A673 (cell line): ENCODE results near the gene PTP4A2. TPM values are rescaled to one million over a fixed set of nuclear protein-coding genes. Genes with fewer than 3 reads are reported as not detected.
A peak's percentile ranks its signal among the peaks of the same experiment; 100 is the strongest.

Experiments used
- BruUV-seq: library from RNA; stranded (reverse); fragments of 400-500 nt; replicated peaks from 2 replicates; lab custom pipeline; 2021; lab: Mats Ljungman, UMichigan
- CTCF ChIA-PET: fragments of 300-600 bp; sonication (Branson Sonifier 250); formaldehyde crosslinking; loops from one replicate; lab custom pipeline; 2022; ENCODE audit warnings: antibody characterized with exemption; lab: Charles Lee
- POLR2A ChIA-PET: fragments of 300-600 bp; sonication (Branson Sonifier 250); formaldehyde crosslinking; loops from one replicate; lab custom pipeline; 2022; ENCODE audit warnings: antibody characterized with exemption; ENCODE audit not compliant: low non-redundant PET; lab: Charles Lee
- DNase-seq: peaks from one replicate; pipeline ENCODE4 v3.0.0-alpha.2; 2015; ENCODE audit warnings: low spot score
- H3K27ac ChIP-seq: fragments of 200-600 bp; sonication (generic); 2 replicates; pipeline ENCODE4 v1.5.1; 2016; ENCODE audit warnings: mixed run types, low read depth, mild to moderate bottlenecking, mixed read lengths, antibody characterized with exemption, low read length; ENCODE audit not compliant: poor library complexity, severe bottlenecking
- H3K27me3 ChIP-seq: fragments of 200-600 bp; sonication (generic); replicated peaks from 2 replicates; pipeline ENCODE4 v1.6.1; 2017; ENCODE audit warnings: mixed run types, low read depth, mild to moderate bottlenecking, mixed read lengths, antibody characterized with exemption, low read length; ENCODE audit not compliant: insufficient read depth, poor library complexity
- H3K36me3 ChIP-seq: fragments of 200-600 bp; sonication (generic); 2 replicates; pipeline ENCODE4 v1.6.1; 2016; ENCODE audit warnings: mixed run types, mild to moderate bottlenecking, mixed read lengths, antibody characterized with exemption, low read length; ENCODE audit not compliant: insufficient read depth, poor library complexity, severe bottlenecking
- H3K4me1 ChIP-seq: fragments of 200-600 bp; sonication (generic); 2 replicates; pipeline ENCODE4 v1.6.1; 2017; ENCODE audit warnings: mixed run types, mild to moderate bottlenecking, mixed read lengths, antibody characterized with exemption, low read length; ENCODE audit not compliant: insufficient read depth, poor library complexity, severe bottlenecking
- H3K4me3 ChIP-seq: fragments of 200-600 bp; sonication (generic); 2 replicates; pipeline ENCODE4 v1.5.1; 2016; ENCODE audit warnings: low read depth, mixed run types, mild to moderate bottlenecking, mixed read lengths, low read length; ENCODE audit not compliant: poor library complexity, severe bottlenecking
- H3K9me3 ChIP-seq: fragments of 200-600 bp; sonication (generic); 2 replicates; pipeline ENCODE4 v1.6.1; 2016; ENCODE audit warnings: mixed run types, low read depth, mild to moderate bottlenecking, mixed read lengths, antibody characterized with exemption, low read length; ENCODE audit not compliant: poor library complexity, severe bottlenecking
- EZH2 ChIP-seq: fragments of 200-600 bp; sonication (generic); IDR thresholded peaks from 2 replicates; pipeline ENCODE4 v1.6.1; 2017; ENCODE audit warnings: borderline replicate concordance, low read depth, mild to moderate bottlenecking, mixed read lengths, antibody characterized with exemption, low read length; ENCODE audit not compliant: poor library complexity, severe bottlenecking
- intact Hi-C: fragments of 100-400 bp; cut with micrococcal nuclease; formaldehyde crosslinking; loops from one replicate; pipeline ENCODE4 v1.10.0; 2022; ENCODE audit not compliant: unreplicated experiment
- total RNA-seq: library from RNA; stranded (reverse); gene quantifications from 2 replicates; pipeline ENCODE4 v1.2.3, GENCODE V29; 2021
- TF ChIP-seq, protein P1 (sequence below): fragments of 300-800, 200-600 bp; sonication (generic); conservative IDR thresholded peaks from 2 replicates; pipeline ENCODE4 v1.5.1; 2017; ENCODE audit warnings: low read depth, mild to moderate bottlenecking, antibody characterized with exemption, low read length, moderate library complexity, mixed read lengths

The PTP4A2 gene
- total RNA-seq, 1 experiment from 2014 or later: 283 TPM

DNA sequence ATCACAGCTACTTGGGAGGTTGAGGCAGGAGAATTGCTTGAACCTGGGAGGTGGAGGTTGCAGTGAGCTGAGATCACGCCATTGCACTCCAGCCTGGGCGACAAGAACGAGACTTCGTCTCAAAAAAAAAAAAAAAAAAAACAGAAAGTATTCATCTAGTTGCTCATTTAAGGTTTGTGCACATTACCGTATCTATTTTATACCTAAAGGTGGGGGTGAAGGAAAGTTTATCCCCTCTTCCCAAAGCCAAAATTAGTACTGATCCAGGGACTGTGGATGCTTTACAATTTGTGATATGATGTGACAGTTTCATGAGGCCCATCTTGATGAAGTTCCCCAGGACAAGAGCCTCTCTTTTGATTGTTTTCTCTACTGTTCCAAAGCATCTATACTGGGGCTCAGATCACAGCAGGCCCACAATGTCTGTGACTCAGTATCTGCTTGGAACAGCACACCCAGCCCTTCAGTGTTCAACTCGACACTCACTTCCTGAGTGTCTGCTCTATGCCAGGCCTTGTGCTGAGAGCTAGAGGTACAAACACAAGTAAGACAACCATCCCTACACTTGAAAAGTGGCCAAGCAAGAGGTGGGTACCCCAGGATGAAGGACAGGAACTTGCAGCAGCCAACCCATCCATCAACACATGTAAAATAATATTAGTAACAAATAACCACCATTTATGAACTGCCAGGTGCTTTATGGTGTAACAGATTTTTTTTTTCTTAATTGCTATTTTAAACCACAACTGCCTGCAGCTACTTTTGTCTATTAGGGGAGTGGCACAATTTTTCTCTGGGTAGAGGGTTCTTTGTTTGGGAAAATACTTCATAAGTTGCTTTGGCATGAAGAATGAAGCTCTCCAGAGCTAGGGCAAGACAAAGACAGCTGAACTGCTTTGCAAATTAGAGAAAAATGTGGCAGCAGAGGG, 46.5 kb upstream of the PTP4A2 start:
- Histone ChIP-seq H3K4me3 (no peak overlapping the region), H3K9me3 (no peaks in the 10 kb centered on the region), H3K4me1 (peaks cover 26% of the 10 kb centered on the region), H3K27me3 (no peaks in the 10 kb centered on the region), H3K27ac (peak overlapping the region; percentile 66), H3K36me3 (no peaks in the 10 kb centered on the region)
- POLR2A ChIA-PET: no interaction called here
- CTCF ChIA-PET: no interaction called here
- BruUV-seq: no TSS peak
- TF ChIP-seq EZH2: no peak
- TF ChIP-seq, protein P1, sequence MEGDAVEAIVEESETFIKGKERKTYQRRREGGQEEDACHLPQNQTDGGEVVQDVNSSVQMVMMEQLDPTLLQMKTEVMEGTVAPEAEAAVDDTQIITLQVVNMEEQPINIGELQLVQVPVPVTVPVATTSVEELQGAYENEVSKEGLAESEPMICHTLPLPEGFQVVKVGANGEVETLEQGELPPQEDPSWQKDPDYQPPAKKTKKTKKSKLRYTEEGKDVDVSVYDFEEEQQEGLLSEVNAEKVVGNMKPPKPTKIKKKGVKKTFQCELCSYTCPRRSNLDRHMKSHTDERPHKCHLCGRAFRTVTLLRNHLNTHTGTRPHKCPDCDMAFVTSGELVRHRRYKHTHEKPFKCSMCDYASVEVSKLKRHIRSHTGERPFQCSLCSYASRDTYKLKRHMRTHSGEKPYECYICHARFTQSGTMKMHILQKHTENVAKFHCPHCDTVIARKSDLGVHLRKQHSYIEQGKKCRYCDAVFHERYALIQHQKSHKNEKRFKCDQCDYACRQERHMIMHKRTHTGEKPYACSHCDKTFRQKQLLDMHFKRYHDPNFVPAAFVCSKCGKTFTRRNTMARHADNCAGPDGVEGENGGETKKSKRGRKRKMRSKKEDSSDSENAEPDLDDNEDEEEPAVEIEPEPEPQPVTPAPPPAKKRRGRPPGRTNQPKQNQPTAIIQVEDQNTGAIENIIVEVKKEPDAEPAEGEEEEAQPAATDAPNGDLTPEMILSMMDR: no peak
- no peak for DNase-seq
- intact Hi-C loops: no loop called here

DNA sequence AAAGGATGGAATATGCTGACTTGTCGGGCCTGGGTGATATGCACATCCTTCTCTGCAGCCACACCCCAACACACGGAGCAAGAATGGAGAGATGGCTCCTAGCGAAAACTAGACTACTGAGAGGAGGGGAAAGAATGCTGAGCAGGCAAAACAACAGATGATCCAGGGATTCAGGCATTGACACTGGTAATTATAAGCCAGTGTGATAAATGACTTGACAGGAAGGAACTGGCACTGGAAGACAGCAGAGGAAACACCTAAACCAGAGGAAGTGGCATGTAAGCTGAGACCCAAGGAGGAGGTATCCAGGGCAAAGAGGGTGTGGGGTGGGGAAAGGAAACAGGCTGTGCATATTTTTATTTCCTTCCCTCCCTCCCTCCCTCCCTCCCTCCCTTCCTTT, 43.8 kb upstream of the PTP4A2 start:
- no TSS peak for BruUV-seq
- H3K36me3 ChIP-seq: no peaks in the 10 kb centered on the region
- TF ChIP-seq, protein P1: no peak
- TF ChIP-seq EZH2: no peak
- intact Hi-C loops: no loop called here
- H3K4me3 ChIP-seq: no peak overlapping the region
- H3K27me3 ChIP-seq: no peaks in the 10 kb centered on the region
- CTCF ChIA-PET: interaction anchor here (0.5 kb wide), 1 partner anchor 23 kb away, joined by 3 read pairs; no protein-coding TSS in a partner anchor
- peaks cover 26% of the 10 kb centered on the region for H3K4me1 ChIP-seq
- POLR2A ChIA-PET: no interaction called here
- no peaks in the 10 kb centered on the region for H3K9me3 ChIP-seq
- no peak overlapping the region for H3K27ac ChIP-seq
- DNase-seq: peak; percentile 46

DNA sequence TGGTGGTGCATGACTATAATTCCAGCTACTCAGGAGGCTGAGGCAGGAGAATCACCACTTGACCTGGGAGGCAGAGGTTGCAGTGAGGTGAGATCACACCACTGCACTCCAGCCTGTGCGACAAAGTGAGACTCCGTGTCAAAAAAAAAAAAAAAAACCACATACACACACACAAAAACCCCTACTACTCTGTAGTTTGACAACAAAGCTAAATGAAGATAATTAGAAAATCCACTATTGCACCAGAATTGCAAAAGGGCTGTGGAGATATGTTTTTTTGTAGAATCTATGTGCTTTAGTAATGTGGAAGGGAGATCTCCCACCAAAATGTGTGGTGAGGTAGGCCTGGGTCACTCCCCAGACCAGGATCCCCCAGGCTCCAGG, 43.3 kb upstream of the PTP4A2 start:
- CTCF ChIA-PET: interaction anchor here (0.5 to 0.7 kb wide), 2 partner anchors 24 to 25 kb away, joined by 3 to 14 read pairs; no protein-coding TSS in a partner anchor
- no peak for DNase-seq
- Histone ChIP-seq H3K4me3 (no peak overlapping the region), H3K36me3 (no peaks in the 10 kb centered on the region), H3K27ac (no peak overlapping the region), H3K4me1 (peaks cover 26% of the 10 kb centered on the region), H3K27me3 (no peaks in the 10 kb centered on the region), H3K9me3 (no peaks in the 10 kb centered on the region)
- POLR2A ChIA-PET: no interaction called here
- no TSS peak for BruUV-seq
- intact Hi-C loops: no loop called here
- TF ChIP-seq, protein P1: no peak
- no peak for TF ChIP-seq EZH2
